Measurements from ENCODE around the gene KRTAP27-1. TPM values are rescaled to one million over a fixed set of nuclear protein-coding genes. Genes with fewer than 3 reads are reported as not detected.

The KRTAP27-1 gene
- total RNA-seq, 1 experiment from 2014 or later, result not detected

GRCh38 chr21:30326390-30326789 is 11.1 kb downstream of the KRTAP27-1 start:
- no peak overlapping the region for H3K27ac Mint-ChIP-seq (ENCODE audit: low read depth, unreplicated experiment)
- H3K27me3 Mint-ChIP-seq (ENCODE audit: insufficient read depth, unreplicated experiment), result peaks cover 26% of the 10 kb centered on the region
- CTCF ChIA-PET, result interaction anchor here (1.3 kb wide), 1 partner anchor 13 kb away, joined by 3 read pairs; no protein-coding TSS in a partner anchor
- H3K4me3 Mint-ChIP-seq (ENCODE audit: unreplicated experiment), result no peak overlapping the region
- BruUV-seq (replicated peaks), result no TSS peak
- H3K36me3 Mint-ChIP-seq (ENCODE audit: insufficient read depth, unreplicated experiment), result no peaks in the 10 kb centered on the region
- POLR2A ChIA-PET, result no interaction called here
- DNase-seq (ENCODE audit: unreplicated experiment), result no peak
- no peak for TF ChIP-seq CTCF (IDR thresholded peaks at IDR 0.05; ENCODE audit: unreplicated experiment)
- H3K9me3 Mint-ChIP-seq (ENCODE audit: unreplicated experiment), result no peaks in the 10 kb centered on the region
- intact Hi-C loops (cut with micrococcal nuclease), result no loop called here
- peaks cover 8% of the 10 kb centered on the region for H3K4me1 Mint-ChIP-seq (ENCODE audit: insufficient read depth, unreplicated experiment)

- DNase-seq (ENCODE audit: unreplicated experiment), result no peak
- TF ChIP-seq CTCF (IDR thresholded peaks at IDR 0.05; ENCODE audit: unreplicated experiment), result no peak
- Mint-ChIP-seq H3K27me3 (ENCODE audit: insufficient read depth, unreplicated experiment) (peaks cover 61% of the 10 kb centered on the region), H3K4me3 (ENCODE audit: unreplicated experiment) (no peak within 1 kb of the TSS), H3K36me3 (ENCODE audit: insufficient read depth, unreplicated experiment) (no peaks in the 10 kb centered on the region), H3K27ac (ENCODE audit: low read depth, unreplicated experiment) (no peak within 1 kb of the TSS), H3K9me3 (ENCODE audit: unreplicated experiment) (no peaks in the 10 kb centered on the region), H3K4me1 (ENCODE audit: insufficient read depth, unreplicated experiment) (no peaks in the 10 kb centered on the region)
- POLR2A ChIA-PET, result no interaction called here
- BruUV-seq (replicated peaks), result no TSS peak
- intact Hi-C loops (cut with micrococcal nuclease), result no loop called here
- CTCF ChIA-PET, result interaction anchor here (0.6 kb wide), 1 partner anchor 288 kb away, joined by 3 read pairs; no protein-coding TSS in a partner anchor
Observed at GRCh38 chr21:30320215-30320614, 17.3 kb downstream of the KRTAP27-1 start, which contains the start of gene KRTAP26-1. Gene KRTAP26-1, minus strand, starts transcription at chr21:30320315. Its CDS starts 280 bp downstream, at chr21:30320035.

DNA sequence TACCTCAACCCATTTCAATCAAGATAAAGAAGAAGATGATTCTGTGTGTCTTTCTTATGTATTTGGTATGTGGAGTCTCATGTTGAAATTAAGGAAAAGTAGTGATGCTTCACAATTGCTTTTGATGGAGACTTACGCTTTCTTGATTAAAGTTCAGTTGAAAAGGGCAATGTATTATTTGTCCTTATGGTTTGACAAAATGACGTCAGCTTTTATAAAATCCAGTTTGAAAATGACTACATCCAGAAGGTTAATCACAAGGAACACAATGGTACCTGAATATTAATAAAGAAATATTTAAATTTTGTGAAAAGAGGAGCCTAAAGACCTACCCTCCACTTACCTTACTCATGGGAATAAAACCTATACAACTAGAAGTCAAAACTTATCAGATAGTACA is 21.8 kb downstream of the KRTAP27-1 start:
- peaks cover 53% of the 10 kb centered on the region for H3K27me3 Mint-ChIP-seq (ENCODE audit: insufficient read depth, unreplicated experiment)
- H3K4me3 Mint-ChIP-seq (ENCODE audit: unreplicated experiment), result no peak overlapping the region
- CTCF ChIA-PET, result interaction anchor here (1.1 kb wide), 1 partner anchor 26 kb away, joined by 3 read pairs; no protein-coding TSS in a partner anchor
- no peak for DNase-seq (ENCODE audit: unreplicated experiment)
- intact Hi-C loops (cut with micrococcal nuclease), result no loop called here
- POLR2A ChIA-PET, result no interaction called here
- TF ChIP-seq CTCF (IDR thresholded peaks at IDR 0.05; ENCODE audit: unreplicated experiment), result no peak
- no peaks in the 10 kb centered on the region for H3K4me1 Mint-ChIP-seq (ENCODE audit: insufficient read depth, unreplicated experiment)
- no peak overlapping the region for H3K27ac Mint-ChIP-seq (ENCODE audit: low read depth, unreplicated experiment)
- no TSS peak for BruUV-seq (replicated peaks)
- no peaks in the 10 kb centered on the region for H3K36me3 Mint-ChIP-seq (ENCODE audit: insufficient read depth, unreplicated experiment)
- no peaks in the 10 kb centered on the region for H3K9me3 Mint-ChIP-seq (ENCODE audit: unreplicated experiment)

GRCh38 chr21:30306884-30307283 is 30.6 kb downstream of the KRTAP27-1 start:
- no peak for TF ChIP-seq CTCF (IDR thresholded peaks at IDR 0.05; ENCODE audit: unreplicated experiment)
- no peaks in the 10 kb centered on the region for H3K27me3 Mint-ChIP-seq (ENCODE audit: insufficient read depth, unreplicated experiment)
- CTCF ChIA-PET, result interaction anchor here (0.6 to 1.2 kb wide), 3 partner anchors 9 to 98 kb away, joined by 3 to 4 read pairs (median 3); no protein-coding TSS in a partner anchor
- peak; percentile 1 for DNase-seq (ENCODE audit: unreplicated experiment)
- POLR2A ChIA-PET, result no interaction called here
- no peak overlapping the region for H3K4me3 Mint-ChIP-seq (ENCODE audit: unreplicated experiment)
- H3K4me1 Mint-ChIP-seq (ENCODE audit: insufficient read depth, unreplicated experiment), result no peaks in the 10 kb centered on the region
- H3K27ac Mint-ChIP-seq (ENCODE audit: low read depth, unreplicated experiment), result no peak overlapping the region
- no peaks in the 10 kb centered on the region for H3K9me3 Mint-ChIP-seq (ENCODE audit: unreplicated experiment)
- H3K36me3 Mint-ChIP-seq (ENCODE audit: insufficient read depth, unreplicated experiment), result no peaks in the 10 kb centered on the region
- BruUV-seq (replicated peaks), result no TSS peak
- intact Hi-C loops (cut with micrococcal nuclease), result no loop called here

All from MCF 10A (cell line).